HG03175 (cell line): ENCODE measurements around the gene ST3GAL3.

Experiments
- ATAC-seq: cut with Tn5 transposase; IDR thresholded peaks from one replicate; pipeline ENCODE4 v1.9.1; 2021; ENCODE audit warnings: mild to moderate bottlenecking, moderate library complexity; ENCODE audit not compliant: unreplicated experiment

ST3GAL3 gene

DNA sequence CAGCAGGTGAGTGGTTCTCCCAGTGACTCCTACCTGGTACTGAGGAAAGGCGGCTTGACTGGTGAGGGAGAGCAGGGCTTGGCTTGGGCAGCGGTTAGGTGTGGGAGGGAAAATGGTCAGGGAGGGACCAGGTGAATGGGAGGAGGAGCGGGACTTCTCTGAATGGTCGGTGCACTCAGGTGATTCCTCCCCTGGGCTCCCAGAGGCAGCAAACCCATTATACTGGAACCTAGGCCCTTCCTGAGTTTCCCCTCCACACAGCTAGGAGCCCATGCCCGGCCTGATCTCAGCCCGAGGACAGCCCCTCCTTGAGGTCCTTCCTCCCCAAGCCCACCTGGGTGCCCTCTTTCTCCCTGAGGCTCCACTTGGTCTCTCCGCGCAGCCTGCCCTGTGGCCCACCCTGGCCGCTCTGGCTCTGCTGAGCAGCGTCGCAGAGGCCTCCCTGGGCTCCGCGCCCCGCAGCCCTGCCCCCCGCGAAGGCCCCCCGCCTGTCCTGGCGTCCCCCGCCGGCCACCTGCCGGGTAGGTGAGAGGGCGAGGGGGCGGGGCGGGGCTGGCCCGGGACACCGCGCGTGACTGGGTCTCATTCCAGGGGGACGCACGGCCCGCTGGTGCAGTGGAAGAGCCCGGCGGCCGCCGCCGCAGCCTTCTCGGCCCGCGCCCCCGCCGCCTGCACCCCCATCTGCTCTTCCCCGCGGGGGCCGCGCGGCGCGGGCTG lies 228.5 kb downstream of the ST3GAL3 start:
- ATAC-seq: no peak

DNA sequence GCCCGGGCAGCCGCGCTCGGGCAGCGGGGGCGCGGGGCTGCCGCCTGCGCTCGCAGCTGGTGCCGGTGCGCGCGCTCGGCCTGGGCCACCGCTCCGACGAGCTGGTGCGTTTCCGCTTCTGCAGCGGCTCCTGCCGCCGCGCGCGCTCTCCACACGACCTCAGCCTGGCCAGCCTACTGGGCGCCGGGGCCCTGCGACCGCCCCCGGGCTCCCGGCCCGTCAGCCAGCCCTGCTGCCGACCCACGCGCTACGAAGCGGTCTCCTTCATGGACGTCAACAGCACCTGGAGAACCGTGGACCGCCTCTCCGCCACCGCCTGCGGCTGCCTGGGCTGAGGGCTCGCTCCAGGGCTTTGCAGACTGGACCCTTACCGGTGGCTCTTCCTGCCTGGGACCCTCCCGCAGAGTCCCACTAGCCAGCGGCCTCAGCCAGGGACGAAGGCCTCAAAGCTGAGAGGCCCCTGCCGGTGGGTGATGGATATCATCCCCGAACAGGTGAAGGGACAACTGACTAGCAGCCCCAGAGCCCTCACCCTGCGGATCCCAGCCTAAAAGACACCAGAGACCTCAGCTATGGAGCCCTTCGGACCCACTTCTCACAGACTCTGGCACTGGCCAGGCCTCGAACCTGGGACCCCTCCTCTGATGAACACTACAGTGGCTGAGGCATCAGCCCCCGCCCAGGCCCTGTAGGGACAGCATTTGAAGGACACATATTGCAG lies 229.3 kb downstream of the ST3GAL3 start:
- ATAC-seq: no peak

DNA sequence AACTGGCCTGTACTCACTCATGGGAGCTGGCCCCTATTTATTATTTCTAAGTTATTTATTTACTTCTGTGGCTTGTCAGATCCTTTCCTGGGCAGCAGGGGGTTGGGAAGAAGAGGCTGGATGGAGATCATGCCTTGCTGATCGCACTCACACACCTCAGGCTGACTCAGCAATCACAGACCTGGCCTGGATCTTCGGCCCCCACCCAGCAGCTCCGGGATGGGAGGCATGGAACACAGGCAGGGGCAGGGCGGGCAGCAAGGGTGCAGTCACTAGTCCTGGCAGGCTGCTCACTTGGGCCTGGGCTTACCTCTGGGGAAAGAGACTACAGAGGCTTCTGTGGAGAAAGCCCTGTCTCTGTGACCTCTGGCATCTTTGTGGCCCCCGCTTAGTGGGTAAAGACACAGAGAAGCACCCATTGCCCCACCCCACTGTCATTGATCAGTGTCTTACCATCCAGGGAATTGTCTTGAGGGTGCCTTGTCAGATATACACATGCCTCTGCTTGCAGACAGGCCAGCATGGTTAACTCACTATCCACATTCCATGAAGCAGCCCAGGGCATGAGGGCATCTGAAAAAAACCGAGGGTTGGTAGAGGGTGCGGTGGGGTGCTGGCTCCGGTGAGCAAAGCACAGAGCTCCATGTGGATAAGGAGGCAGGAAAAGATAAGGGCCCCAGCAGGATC lies 230.0 kb downstream of the ST3GAL3 start:
- ATAC-seq: no peak

DNA sequence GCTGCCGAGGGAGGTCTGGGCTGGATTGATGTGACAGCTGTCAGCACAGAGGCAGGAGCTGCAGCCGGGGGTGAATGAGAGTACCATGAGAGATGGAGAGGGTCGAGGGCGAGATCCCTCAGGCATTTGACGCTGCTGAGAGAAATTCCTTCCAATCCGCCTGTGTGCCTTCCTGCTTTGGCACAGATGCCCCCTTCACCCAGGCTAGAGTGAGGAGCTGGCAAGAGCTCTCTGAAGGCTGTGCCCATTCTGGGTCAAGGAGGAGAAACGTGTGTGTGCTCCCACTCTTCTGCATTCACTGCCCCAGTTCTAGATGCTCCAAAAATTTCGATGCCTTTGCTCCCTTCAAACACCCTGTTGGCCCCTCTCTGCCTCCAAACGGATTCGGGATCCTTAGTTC lies 231.0 kb downstream of the ST3GAL3 start:
- ATAC-seq: no peak

DNA sequence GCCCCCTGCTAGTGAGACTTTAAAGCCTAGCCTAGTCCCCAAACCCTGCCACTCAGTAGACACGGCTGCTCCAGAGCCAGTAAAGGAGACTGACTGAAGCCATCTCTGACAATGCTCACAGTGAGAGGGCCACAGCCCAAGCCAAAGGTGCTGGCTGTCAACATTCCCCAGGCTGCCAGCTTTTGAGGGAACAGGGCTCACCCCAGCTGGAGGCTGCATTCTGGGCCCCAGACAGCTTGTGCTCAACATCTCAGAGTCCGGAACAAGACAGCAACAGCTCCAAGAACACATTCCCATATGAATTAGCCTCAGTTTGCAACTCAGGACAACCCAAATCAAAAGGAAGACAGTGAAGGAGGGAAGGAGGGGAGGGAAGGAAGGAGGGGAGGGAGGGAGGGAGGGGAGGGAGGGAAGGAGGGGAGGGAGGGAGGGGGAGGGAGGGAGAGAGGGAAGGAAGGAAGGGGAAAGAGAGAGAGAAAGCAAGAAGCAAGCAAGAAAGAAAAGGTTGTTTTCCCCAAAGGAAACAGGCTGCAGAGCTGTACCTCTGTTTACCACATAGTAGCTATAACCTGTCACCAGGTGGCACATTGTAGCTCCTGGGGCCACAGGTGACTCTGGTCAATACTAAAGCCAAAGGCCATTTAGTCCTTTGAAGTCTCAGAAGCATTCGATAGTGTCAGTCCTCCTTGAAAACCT lies 231.7 kb downstream of the ST3GAL3 start:
- ATAC-seq: no peak

DNA sequence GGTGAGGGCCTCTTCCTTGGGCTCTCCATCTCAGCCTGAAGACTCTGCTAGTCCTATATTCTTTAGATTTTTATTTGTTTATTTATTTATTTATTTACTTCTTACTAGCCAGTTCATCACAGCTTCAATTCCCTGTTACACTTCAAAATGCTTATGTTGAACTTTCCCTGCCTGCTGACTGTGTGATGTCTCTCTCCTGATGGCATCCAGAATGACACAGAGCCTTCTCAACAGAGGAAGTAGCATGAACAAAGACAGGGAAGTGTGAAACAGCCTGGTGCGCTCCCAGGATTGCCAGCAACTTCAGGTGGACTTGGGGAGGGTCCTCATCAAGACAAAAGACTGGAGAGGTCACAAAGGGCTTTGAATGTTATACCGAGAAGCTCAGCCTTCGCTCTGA lies 235.1 kb downstream of the ST3GAL3 start:
- no peak for ATAC-seq

DNA sequence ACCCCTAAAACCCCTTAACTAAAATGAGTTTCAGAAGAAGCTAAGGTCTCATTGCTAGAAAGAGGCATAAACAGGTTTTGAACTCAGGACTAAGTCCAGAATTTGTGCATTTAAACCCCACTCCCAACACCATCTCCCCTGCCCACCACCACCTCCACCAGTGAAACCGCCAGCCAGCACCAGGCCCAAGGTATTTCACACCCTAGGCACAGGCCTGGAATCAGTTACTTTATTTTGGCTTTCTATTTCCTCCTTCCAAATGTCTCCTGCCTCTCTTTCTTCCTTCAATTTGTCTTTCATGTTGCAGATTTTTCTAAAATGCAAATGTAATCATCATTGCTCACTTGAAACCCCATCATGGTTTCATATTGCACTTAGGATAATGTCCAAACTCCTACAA lies 237.5 kb downstream of the ST3GAL3 start:
- no peak for ATAC-seq

DNA sequence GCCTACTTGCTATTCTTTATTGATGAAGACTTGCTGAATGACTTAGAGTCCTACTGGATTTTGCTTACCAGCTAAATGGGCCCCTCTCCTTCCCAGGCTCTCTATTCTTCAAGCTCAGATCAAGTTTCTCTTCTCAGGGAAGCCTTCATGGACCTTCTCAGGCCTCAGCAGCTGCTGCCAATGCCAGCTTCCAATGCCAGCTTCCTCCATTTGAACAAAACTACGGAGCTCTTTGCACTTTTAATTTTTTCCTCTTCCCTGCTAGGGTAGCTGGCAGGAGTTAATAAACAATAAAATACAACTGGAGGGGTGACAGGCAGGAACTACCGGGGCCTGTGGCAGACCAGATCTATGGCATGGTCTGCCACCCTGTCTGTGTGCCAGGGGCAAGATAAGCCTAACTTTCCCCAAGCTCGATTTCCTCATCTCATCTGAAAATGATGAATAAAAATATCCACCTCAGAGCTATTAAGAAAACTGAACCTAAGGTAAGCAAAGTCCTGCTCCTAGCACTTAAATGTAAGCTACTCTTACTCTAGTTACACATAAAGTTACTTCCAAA lies 238.4 kb downstream of the ST3GAL3 start:
- ATAC-seq: no peak

DNA sequence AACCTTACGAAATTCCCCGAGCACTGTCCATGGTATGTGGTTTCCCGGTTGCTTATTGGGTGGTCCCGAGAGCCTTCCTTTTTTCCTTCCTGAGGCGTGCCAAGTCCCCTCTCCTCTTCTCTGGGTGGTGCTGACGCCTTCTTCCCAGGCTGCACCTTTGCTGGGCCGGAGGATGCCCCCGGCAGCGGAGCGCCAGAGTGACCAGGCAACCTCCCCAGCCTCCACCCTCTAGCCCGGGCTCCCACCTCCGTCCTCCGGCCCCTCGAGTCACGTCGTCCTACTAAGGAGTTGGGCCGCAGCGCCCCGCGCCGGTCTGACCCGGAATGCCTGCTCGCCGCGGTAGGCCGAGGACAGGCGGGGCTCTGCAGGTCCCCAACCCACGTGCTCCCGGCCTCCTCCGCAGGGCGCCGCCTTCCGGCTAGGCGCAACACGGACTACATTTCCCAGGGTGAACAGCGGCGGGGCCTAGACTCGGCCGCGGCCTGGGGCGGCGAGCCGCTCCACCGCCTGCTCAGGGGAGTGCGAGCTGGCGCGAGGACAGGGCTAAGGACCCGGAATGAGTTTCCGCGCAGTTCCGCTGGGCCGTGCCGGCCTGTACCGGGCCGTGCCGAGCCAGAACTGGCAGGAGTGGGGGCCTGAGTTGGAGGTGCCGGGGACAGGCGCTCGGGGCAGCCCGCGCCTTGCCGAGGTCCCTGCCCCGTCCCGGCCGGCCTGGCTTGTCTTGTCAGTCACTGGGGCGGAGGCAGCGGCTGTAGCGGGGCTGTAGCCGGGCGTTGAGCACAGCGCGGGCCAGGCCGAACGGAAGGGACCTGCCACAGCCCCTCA lies 239.1 kb downstream of the ST3GAL3 start, which contains the start of gene IPO13:
TSS of gene IPO13 (plus strand) at position 715 of the 825 bp plus-strand sequence. CDS start 651 bp downstream, outside the sequence.
- ATAC-seq: peak; percentile 90

DNA sequence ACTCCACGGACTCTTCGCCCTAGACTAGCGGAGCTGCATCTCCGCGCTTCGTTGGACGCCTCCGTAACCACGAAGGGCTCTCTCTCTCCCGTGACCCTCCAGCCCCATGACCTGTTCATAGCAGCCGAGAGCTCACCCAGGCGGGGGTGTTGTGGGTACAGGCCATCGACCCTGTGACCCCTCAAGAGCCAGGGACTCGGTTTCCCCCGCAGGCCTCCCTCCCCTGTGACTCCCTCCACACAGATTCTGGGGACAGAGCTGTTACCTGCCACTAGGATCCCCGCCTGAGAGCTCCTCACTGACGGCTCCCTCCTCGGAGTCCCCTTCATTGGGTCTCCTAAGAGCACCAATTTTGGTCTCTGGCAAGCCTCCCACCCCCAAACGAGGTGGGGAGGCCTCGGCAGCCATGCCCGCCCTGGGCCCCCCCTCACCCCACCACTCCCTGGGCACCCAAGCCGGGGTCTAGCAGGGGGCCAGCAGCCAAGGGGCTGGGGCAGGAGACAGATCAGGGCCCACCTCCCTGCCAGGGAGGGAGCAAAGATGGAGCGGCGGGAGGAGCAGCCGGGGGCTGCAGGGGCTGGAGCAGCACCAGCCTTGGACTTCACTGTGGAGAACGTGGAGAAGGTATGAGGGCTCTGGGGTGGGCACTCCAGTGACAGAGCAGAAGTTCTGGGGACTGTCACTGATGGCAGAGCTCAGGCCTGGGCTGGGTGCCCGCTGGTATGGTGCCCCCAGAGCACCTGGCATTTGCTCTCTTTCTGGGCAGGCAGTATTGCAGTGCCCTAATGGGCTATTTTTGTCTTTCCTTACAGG lies 239.9 kb downstream of the ST3GAL3 start:
- ATAC-seq: peak; percentile 26

DNA sequence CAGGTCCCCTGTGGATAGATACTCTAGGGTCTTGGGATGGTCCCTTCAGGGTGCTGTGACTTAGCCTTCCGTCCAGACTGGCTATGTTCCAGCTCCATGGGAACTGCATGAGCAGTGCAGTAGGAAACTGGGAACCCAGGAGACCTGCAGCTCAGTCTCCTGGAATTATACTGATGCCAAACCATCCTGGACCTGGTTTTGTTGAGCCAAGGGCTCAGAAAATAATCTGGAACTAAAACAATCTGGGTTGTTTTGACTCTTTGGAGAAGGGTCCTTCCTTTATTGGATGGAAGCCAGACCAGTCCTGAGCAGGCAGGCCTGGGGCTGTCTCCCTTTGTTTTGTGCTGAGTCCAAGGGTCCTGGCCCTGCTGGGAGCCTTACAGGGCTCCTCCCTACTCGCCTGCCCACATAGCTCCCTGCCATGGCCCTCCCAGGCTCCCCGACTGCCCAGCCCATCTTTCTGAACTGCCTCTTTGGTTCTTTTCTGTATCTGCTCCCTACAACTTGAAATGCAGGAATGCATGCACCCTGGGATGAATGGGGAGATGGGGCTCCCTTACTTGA lies 240.6 kb downstream of the ST3GAL3 start:
- no peak for ATAC-seq

DNA sequence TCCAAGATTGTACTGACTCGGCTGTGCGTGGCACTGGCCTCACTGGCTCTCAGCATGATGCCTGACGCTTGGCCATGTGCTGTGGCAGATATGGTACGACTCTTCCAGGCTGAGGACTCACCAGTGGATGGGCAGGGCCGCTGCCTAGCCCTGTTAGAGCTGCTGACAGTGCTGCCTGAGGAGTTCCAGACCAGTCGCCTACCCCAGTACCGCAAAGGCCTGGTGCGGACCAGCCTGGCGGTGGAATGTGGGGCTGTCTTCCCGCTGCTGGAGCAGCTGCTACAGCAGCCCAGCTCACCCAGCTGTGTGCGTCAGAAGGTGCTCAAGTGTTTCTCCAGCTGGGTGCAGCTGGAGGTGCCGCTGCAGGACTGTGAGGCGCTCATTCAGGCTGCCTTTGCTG lies 242.3 kb downstream of the ST3GAL3 start:
- no peak for ATAC-seq

DNA sequence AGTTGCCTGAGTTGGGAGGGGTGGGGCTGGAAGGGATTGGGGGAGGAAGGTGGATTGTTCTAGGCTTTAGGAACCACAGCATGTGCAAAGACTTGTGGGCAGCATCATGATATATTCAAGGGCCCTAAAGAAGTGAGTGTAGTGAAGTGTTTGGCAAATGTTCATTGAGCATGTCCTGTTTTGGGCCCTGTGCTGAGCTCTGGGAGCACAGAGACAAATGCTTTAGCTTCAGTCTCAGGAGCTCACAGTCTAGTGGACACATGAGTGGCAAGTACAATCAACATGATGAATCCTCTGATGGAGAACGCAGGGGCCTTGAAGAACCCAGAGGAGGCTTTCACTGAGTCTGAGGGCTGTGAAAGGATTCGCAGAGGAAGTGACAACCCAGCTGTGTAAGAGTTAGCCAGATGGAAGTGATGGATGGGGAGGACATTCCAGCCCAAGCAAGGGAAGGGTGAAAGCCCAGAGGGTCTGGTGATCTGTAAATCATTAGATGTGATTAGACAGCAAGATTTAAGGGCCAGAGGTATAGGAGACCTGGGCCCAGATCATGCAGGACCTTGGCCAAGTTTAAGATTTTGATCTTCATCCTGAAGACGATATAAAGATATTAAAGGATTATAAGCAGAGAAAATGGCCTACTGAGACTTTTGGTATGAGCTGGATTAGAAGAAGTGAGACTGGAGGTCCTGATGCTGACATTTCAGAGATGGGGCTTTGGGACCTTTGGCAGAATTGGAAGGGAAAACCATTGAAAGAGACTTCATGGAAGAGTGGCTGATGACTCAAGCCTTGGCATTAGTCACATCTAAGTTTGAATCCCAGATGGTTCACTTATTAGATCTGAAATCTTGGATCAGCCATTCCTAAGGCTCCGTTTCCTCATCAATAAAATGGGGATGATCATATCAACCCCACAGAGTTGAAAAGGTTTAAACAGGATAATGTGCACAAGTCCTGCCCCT lies 244.0 kb downstream of the ST3GAL3 start:
- ATAC-seq: no peak

DNA sequence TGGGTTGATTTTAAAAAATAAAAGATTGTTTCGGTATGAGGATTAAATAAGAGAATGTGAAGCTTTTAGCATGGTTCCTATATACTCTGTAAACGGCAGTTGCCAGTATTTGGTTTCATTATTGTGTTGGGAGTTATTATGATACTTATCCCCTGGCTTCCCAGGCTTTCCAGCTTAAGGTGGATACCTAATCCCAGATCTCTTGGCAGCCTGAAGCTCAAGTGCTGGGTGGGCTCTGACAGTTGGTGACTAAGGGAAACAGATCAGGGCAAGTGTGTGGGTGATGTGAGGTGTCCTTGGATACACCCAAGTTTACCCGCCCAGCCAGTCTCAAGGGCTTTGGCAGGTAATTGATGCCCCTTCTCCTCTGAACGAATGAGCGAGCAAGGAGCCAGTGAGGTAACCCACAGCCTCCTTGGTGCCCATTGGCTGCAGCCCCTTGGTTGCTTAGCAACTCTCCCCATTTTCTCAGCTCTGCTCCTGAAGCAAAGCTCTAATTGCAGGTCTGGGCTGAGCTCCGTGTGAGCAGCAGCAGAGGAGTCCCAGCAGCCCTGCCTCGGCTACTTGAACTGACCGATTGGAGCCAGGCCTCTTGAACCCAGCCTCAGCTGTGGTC lies 245.5 kb downstream of the ST3GAL3 start:
- no peak for ATAC-seq

DNA sequence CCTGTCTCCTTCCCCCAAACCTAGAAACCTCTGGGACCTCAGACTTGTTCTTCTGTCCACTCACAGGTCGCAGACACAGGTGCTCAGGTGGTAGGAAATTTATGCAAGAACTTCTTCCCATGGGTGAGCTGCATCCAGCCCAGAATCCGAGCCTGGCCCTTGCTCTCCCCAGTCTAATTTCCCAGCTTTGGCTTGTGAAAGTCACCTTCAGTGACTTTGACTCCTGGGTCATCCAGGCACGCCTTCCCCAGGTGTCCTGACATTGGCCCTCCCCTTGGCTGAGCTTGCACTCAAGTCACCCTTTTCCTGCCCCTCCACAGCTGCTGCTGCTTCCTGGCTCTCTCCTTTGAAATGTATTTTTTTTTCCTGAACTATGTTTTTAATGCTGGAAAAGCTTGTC lies 246.0 kb downstream of the ST3GAL3 start:
- no peak for ATAC-seq

DNA sequence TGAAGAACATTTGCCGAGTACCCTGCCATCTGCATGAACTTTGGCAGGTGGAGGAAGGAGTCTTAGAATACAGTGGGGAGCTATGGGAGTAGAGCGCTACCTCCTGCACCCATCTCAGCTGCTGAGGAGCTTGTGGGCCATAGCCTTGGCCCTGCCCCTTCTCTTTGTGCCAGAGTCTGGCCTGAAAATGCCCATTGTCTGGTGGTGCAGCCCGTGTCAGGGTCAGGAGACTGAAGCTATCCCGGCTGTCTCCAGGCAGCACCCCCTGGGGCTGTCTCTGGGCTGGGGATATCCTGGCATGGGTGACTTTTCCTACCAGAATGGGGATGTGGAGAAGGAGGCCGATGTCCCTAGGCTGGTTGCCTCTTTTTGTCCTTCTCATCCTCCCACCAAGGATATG lies 246.7 kb downstream of the ST3GAL3 start:
- ATAC-seq: no peak

DNA sequence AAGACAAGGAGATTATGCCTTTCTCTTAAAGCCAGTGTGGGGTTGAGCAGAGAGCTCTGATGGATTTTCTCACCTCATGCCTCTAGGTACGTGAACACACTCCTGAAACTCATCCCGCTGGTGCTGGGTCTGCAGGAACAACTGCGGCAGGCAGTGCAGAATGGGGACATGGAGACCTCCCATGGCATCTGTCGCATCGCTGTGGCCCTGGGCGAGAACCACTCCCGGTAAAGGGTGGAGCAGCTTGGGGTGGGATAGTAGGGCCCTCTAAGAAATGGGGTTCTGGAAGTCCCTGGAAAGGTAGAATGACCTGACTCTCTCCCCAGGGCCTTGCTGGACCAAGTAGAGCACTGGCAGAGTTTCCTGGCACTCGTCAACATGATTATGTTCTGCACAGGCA lies 248.9 kb downstream of the ST3GAL3 start:
- ATAC-seq: no peak
